Measurements from ENCODE around the gene ZNF319. TPM values are rescaled to one million over a fixed set of nuclear protein-coding genes. Genes with fewer than 3 reads are reported as not detected.

Gene ZNF319
- total RNA-seq, 2 experiments from 2014 or later = 4.7 to 12.7 TPM

GRCh38 chr16:57988929-57989328 lies 11.5 kb downstream of the ZNF319 start:
- BruUV-seq (replicated peaks) = no TSS peak

GRCh38 chr16:57987441-57988177 lies 12.9 kb downstream of the ZNF319 start:
- no peaks in the 10 kb centered on the region for H3K79me2 ChIP-seq (ENCODE audit: insufficient read depth, low read depth, low read length)
- TF ChIP-seq, protein P1, sequence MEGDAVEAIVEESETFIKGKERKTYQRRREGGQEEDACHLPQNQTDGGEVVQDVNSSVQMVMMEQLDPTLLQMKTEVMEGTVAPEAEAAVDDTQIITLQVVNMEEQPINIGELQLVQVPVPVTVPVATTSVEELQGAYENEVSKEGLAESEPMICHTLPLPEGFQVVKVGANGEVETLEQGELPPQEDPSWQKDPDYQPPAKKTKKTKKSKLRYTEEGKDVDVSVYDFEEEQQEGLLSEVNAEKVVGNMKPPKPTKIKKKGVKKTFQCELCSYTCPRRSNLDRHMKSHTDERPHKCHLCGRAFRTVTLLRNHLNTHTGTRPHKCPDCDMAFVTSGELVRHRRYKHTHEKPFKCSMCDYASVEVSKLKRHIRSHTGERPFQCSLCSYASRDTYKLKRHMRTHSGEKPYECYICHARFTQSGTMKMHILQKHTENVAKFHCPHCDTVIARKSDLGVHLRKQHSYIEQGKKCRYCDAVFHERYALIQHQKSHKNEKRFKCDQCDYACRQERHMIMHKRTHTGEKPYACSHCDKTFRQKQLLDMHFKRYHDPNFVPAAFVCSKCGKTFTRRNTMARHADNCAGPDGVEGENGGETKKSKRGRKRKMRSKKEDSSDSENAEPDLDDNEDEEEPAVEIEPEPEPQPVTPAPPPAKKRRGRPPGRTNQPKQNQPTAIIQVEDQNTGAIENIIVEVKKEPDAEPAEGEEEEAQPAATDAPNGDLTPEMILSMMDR (conservative IDR thresholded peaks at IDR 0.05; ENCODE audit: low read length) = no peak
- no peak for TF ChIP-seq EZH2phosphoT487 (IDR thresholded peaks at IDR 0.05; ENCODE audit: borderline replicate concordance, low read depth, low read length)
- no peak overlapping the region for H3K4me3 ChIP-seq (ENCODE audit: low read depth, low read length, poor library complexity, severe bottlenecking)
- POLR2A ChIA-PET = no interaction called here
- no peak overlapping the region for H2AFZ ChIP-seq (ENCODE audit: low read length)
- no peaks in the 10 kb centered on the region for H4K20me1 ChIP-seq (ENCODE audit: insufficient read depth, low read length)
- BruUV-seq (replicated peaks) = no TSS peak
- H3K9me2 ChIP-seq (ENCODE audit: insufficient read depth, low read length) = no peaks in the 10 kb centered on the region
- H3K4me1 ChIP-seq (ENCODE audit: insufficient read depth, low read length, poor library complexity, severe bottlenecking) = peaks cover 4% of the 10 kb centered on the region
- no peaks in the 10 kb centered on the region for H3K9me3 ChIP-seq (ENCODE audit: low read length)
- H3K27ac ChIP-seq (ENCODE audit: low read depth, low read length, poor library complexity, severe bottlenecking) = no peak overlapping the region
- no peak overlapping the region for H3K4me2 ChIP-seq (ENCODE audit: low read length)
- CTCF ChIA-PET (ENCODE audit: unreplicated experiment) = no interaction called here
- H3K36me3 ChIP-seq (ENCODE audit: insufficient read depth, low read length) = no peaks in the 10 kb centered on the region
- DNase-seq (ENCODE audit: low spot score) = no peak
- intact Hi-C loops (cut with micrococcal nuclease; ENCODE audit: unreplicated experiment) = no loop called here

More at GRCh38 chr16:57988929-57989328, 11.5 kb downstream of the ZNF319 start:
- ChIA-PET POLR2A (interaction anchor here (0.6 kb wide), 1 partner anchor 199 kb away, joined by 4 read pairs; no protein-coding TSS in a partner anchor), CTCF (ENCODE audit: unreplicated experiment) (no interaction called here)
- no peak for DNase-seq (ENCODE audit: low spot score)
- H3K79me2 ChIP-seq (ENCODE audit: insufficient read depth, low read depth, low read length) = no peaks in the 10 kb centered on the region
- intact Hi-C loops (cut with micrococcal nuclease; ENCODE audit: unreplicated experiment) = no loop called here
- H3K27ac ChIP-seq (ENCODE audit: low read depth, low read length, poor library complexity, severe bottlenecking) = no peak overlapping the region
- H3K36me3 ChIP-seq (ENCODE audit: insufficient read depth, low read length) = no peaks in the 10 kb centered on the region
- TF ChIP-seq, protein P1 (conservative IDR thresholded peaks at IDR 0.05; ENCODE audit: low read length) = no peak
- no peak for TF ChIP-seq EZH2phosphoT487 (IDR thresholded peaks at IDR 0.05; ENCODE audit: borderline replicate concordance, low read depth, low read length)
- no peaks in the 10 kb centered on the region for H3K9me2 ChIP-seq (ENCODE audit: insufficient read depth, low read length)
- no peaks in the 10 kb centered on the region for H3K4me1 ChIP-seq (ENCODE audit: insufficient read depth, low read length, poor library complexity, severe bottlenecking)
- no peaks in the 10 kb centered on the region for H4K20me1 ChIP-seq (ENCODE audit: insufficient read depth, low read length)
- H2AFZ ChIP-seq (ENCODE audit: low read length) = no peak overlapping the region
- no peak overlapping the region for H3K4me2 ChIP-seq (ENCODE audit: low read length)
- no peak overlapping the region for H3K4me3 ChIP-seq (ENCODE audit: low read depth, low read length, poor library complexity, severe bottlenecking)
- H3K9me3 ChIP-seq (ENCODE audit: low read length) = no peaks in the 10 kb centered on the region

DNA sequence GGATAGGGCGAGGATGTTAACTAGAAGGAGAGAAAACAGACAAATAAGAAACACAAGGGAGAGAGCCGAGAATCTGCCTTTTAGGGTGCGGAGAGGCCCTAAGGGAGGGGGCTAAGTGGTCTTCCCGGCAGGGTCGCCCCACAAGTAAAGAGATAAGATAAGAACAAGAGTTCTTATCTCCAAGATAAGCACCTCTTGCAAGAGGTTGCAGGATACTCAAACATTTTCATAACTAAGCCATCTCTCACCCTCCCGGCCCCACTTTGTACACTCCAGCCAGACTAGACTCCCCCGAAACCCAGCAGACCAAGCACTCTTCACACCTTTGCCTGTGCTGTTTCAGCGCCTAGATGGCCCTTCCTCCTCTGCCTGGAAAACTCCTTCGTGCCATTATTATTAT lies 14.3 kb downstream of the ZNF319 start:
- POLR2A ChIA-PET = no interaction called here

More for the DNA sequence above, 14.3 kb downstream of the ZNF319 start:
- H4K20me1 ChIP-seq (ENCODE audit: insufficient read depth, low read length) = no peaks in the 10 kb centered on the region
- TF ChIP-seq, protein P1 (conservative IDR thresholded peaks at IDR 0.05; ENCODE audit: low read length) = no peak
- no peak for TF ChIP-seq EZH2phosphoT487 (IDR thresholded peaks at IDR 0.05; ENCODE audit: borderline replicate concordance, low read depth, low read length)
- H2AFZ ChIP-seq (ENCODE audit: low read length) = no peak overlapping the region
- no peaks in the 10 kb centered on the region for H3K9me2 ChIP-seq (ENCODE audit: insufficient read depth, low read length)
- no peak overlapping the region for H3K4me2 ChIP-seq (ENCODE audit: low read length)
- H3K4me1 ChIP-seq (ENCODE audit: insufficient read depth, low read length, poor library complexity, severe bottlenecking) = peaks cover 14% of the 10 kb centered on the region
- no peak overlapping the region for H3K27ac ChIP-seq (ENCODE audit: low read depth, low read length, poor library complexity, severe bottlenecking)
- H3K79me2 ChIP-seq (ENCODE audit: insufficient read depth, low read depth, low read length) = no peaks in the 10 kb centered on the region
- H3K4me3 ChIP-seq (ENCODE audit: low read depth, low read length, poor library complexity, severe bottlenecking) = no peak overlapping the region
- DNase-seq (ENCODE audit: low spot score) = no peak
- no peaks in the 10 kb centered on the region for H3K36me3 ChIP-seq (ENCODE audit: insufficient read depth, low read length)
- CTCF ChIA-PET (ENCODE audit: unreplicated experiment) = no interaction called here
- intact Hi-C loops (cut with micrococcal nuclease; ENCODE audit: unreplicated experiment) = no loop called here
- no peaks in the 10 kb centered on the region for H3K9me3 ChIP-seq (ENCODE audit: low read length)
- no TSS peak for BruUV-seq (replicated peaks)

Data from OCI-LY7 (cell line).